K562 (cell line): ENCODE data around the gene STX18. TPM values are rescaled to one million over a fixed set of nuclear protein-coding genes. Genes with fewer than 3 reads are reported as not detected.

Experiments
- ATF6 ChIP-seq: sonication (generic); formaldehyde crosslinking; IDR thresholded peaks from 2 replicates; pipeline ENCODE4 v1.4.0; 2020; ENCODE audit warnings: mild to moderate bottlenecking, missing genetic modification reagents
- CBFA2T2 ChIP-seq: fragments of 450-650 bp; conservative IDR thresholded peaks from 2 replicates; pipeline ENCODE4 v1.6.1; 2017; ENCODE audit warnings: mild to moderate bottlenecking
- CBX2 ChIP-seq: fragments of 200-600 bp; sonication (generic); IDR thresholded peaks from one replicate; pipeline ENCODE4 v1.6.1; 2012; ENCODE audit warnings: mild to moderate bottlenecking, low read length, inconsistent platforms; ENCODE audit not compliant: insufficient read depth, poor library complexity, severe bottlenecking
- E2F1 ChIP-seq: sonication (generic); formaldehyde crosslinking; IDR thresholded peaks from 2 replicates; pipeline ENCODE4 v1.8.1; 2023; ENCODE audit warnings: mild to moderate bottlenecking, missing genetic modification reagents, moderate library complexity
- HINFP ChIP-seq: fragments of 450-650 bp; conservative IDR thresholded peaks from 2 replicates; pipeline ENCODE4 v1.6.1; 2016; ENCODE audit warnings: missing genetic modification characterization, low read depth, mild to moderate bottlenecking, control low read depth, missing compliant biosample characterization
- HMGXB4 ChIP-seq: sonication (generic); formaldehyde crosslinking; IDR thresholded peaks from 2 replicates; pipeline ENCODE4 v1.8.1; 2023; ENCODE audit warnings: mild to moderate bottlenecking, missing genetic modification reagents
- HOMEZ ChIP-seq: fragments of 250-450 bp; sonication (Bioruptor Pico); IDR thresholded peaks from 2 replicates; pipeline ENCODE4 v1.4.0; 2020; ENCODE audit warnings: mild to moderate bottlenecking, moderate library complexity
- KDM1A ChIP-seq, 2 experiments: fragments of 450-650 bp; IDR thresholded peaks; 2 replicates each; pipeline ENCODE4 v1.6.1; 2016; ENCODE audit warnings: mild to moderate bottlenecking in 2 of 2
- RFX1 ChIP-seq: fragments of 450-650 bp; IDR thresholded peaks from 2 replicates; pipeline ENCODE4 v1.6.1; 2016; ENCODE audit warnings: mild to moderate bottlenecking, moderate library complexity
- SREBF2 ChIP-seq: sonication (generic); formaldehyde crosslinking; IDR thresholded peaks from 2 replicates; pipeline ENCODE4 v1.4.0; 2020; ENCODE audit warnings: mild to moderate bottlenecking, missing genetic modification reagents
- SRSF3 ChIP-seq: fragments of 200-400 bp; formaldehyde crosslinking; IDR thresholded peaks from 2 replicates; pipeline ENCODE4 v1.6.1; 2016; ENCODE audit warnings: mild to moderate bottlenecking, low read length, moderate library complexity; ENCODE audit not compliant: insufficient read depth
- TFAP4 ChIP-seq: sonication (generic); formaldehyde crosslinking; IDR thresholded peaks from 2 replicates; pipeline ENCODE4 v1.8.0; 2022; ENCODE audit warnings: missing genetic modification reagents, mild to moderate bottlenecking, moderate library complexity, borderline replicate concordance
- TOE1 ChIP-seq, 2 experiments: fragments of 450-650 bp in 1 of 2; sonication (generic) in 1 of 2; formaldehyde crosslinking in 1 of 2; IDR thresholded peaks; 2 replicates each; pipeline versions ENCODE4 v1.7.1 to v1.8.0; 2016 to 2022; ENCODE audit warnings: borderline replicate concordance in 2 of 2, mild to moderate bottlenecking in 2 of 2, antibody characterized with exemption in 1 of 2, inconsistent platforms in 1 of 2, low read depth in 1 of 2, missing genetic modification reagents in 1 of 2, moderate library complexity in 1 of 2
- ZKSCAN1 ChIP-seq: fragments of 150-350 bp; IDR thresholded peaks from 2 replicates; pipeline ENCODE4 v1.6.1; 2016; ENCODE audit warnings: low read depth, low read length
- polyA plus RNA-seq, 8 experiments: library from polyadenylated mRNA; depleted of rRNA in 4 of 8; stranded (reverse) in 5 of 8; unstranded in 3 of 8; fragments of >200 nt; fragmentation: Nextera tagmentation in 2 of 8; fragmentation: Illumina TruSeq in 1 of 8; extraction: Ambion mirVana in 2 of 8; extraction: Trizol in 1 of 8; gene quantifications; 2 replicates each; pipeline versions ENCODE4 v1.2.1 to v1.2.3, GENCODE V29; 2011 to 2014; ENCODE audit warnings: inconsistent platforms in 1 of 8, missing spikeins in 1 of 8
- total RNA-seq, 7 experiments: library from RNA; depleted of rRNA in 6 of 7; stranded (reverse); fragments of >200 nt in 6 of 7; fragmentation: Illumina TruSeq in 2 of 7; extraction: Trizol in 2 of 7; gene quantifications; 2 replicates each; pipeline versions ENCODE4 v1.2.1 to v1.2.3, GENCODE V29; 2011 to 2021; ENCODE audit warnings: low replicate concordance in 1 of 7

STX18 gene
- total and polyA plus RNA-seq, 9 of the 15 experiments (the other 6 are each of a cell fraction or from before 2014, with no cell fraction given), result 6.2 to 41.7 (median 22.7) TPM

GRCh38 chr4:4541661-4542570 is at the start of gene STX18 (continued):
- TF ChIP-seq TOE1 (IDR thresholded peaks at IDR 0.05; ENCODE audit: borderline replicate concordance) (peak; percentile 95), TOE1 (CRISPR knock-in tag; IDR thresholded peaks at IDR 0.05; ENCODE audit: borderline replicate concordance, low read depth) (0 out of 2 replicates have a peak, but pooled peaks have one; percentile 62), CBX2 (no peak), HINFP (tag) (no peak), ATF6 (CRISPR knock-in tag) (0 out of 2 replicates have a peak, but pooled peaks have one; percentile 73), E2F1 (peak; percentile 69; the same call in 1 of the 2 replicates), HMGXB4 (CRISPR knock-in tag) (0 out of 2 replicates have a peak, but pooled peaks have one; percentile 67), SREBF2 (CRISPR knock-in tag) (no peak), SRSF3 (no peak), HOMEZ (CRISPR knock-in tag) (no peak), ZKSCAN1 (peak; percentile 73; the same call in 1 of the 2 replicates), TFAP4 (CRISPR knock-in tag) (peak; percentile 95), CBFA2T2 (no peak), KDM1A (IDR thresholded peaks at IDR 0.05) (no peak), RFX1 (peak; percentile 96)
